IPS DF 4.7 (cell line): Measurements from ENCODE around the gene KIF26B.

Experiments used
- DNase-seq: peaks from one replicate; pipeline ENCODE4 v3.0.0-alpha.2; 2013; ENCODE audit warnings: low spot score; ENCODE audit errors: extremely low read depth

Gene KIF26B

GRCh38 chr1:245489838-245490237, 335.1 kb downstream of the KIF26B start:
- DNase-seq = no peak

- no peak for DNase-seq
Observed at GRCh38 chr1:245493029-245493428, 338.2 kb downstream of the KIF26B start.

GRCh38 chr1:245495681-245496080, 340.9 kb downstream of the KIF26B start:
- no peak for DNase-seq

GRCh38 chr1:245500546-245500945, 345.8 kb downstream of the KIF26B start:
- no peak for DNase-seq

GRCh38 chr1:245501633-245502032, 346.8 kb downstream of the KIF26B start:
- DNase-seq = no peak

GRCh38 chr1:245503548-245503947, 348.8 kb downstream of the KIF26B start:
- no peak for DNase-seq

GRCh38 chr1:245510144-245510543, 355.4 kb downstream of the KIF26B start:
- no peak for DNase-seq

- DNase-seq = no peak
Observed at GRCh38 chr1:245512181-245512888, 357.6 kb downstream of the KIF26B start.

GRCh38 chr1:245512980-245513578, 358.3 kb downstream of the KIF26B start:
- DNase-seq = no peak

GRCh38 chr1:245516284-245516759, 361.5 kb downstream of the KIF26B start:
- DNase-seq = no peak

GRCh38 chr1:245520611-245521010, 365.8 kb downstream of the KIF26B start:
- DNase-seq = no peak

GRCh38 chr1:245526141-245526540, 371.4 kb downstream of the KIF26B start:
- no peak for DNase-seq

GRCh38 chr1:245528258-245528635, 373.5 kb downstream of the KIF26B start:
- DNase-seq = no peak

- no peak for DNase-seq
Observed at GRCh38 chr1:245530937-245531336, 376.2 kb downstream of the KIF26B start.

- DNase-seq = no peak
Observed at GRCh38 chr1:245537992-245538391, 383.2 kb downstream of the KIF26B start.

- DNase-seq = no peak
Observed at GRCh38 chr1:245538671-245539070, 383.9 kb downstream of the KIF26B start.

- no peak for DNase-seq
Observed at GRCh38 chr1:245541369-245541768, 386.6 kb downstream of the KIF26B start.

GRCh38 chr1:245542365-245542764, 387.6 kb downstream of the KIF26B start:
- DNase-seq = no peak

- no peak for DNase-seq
Observed at GRCh38 chr1:245544236-245544635, 389.5 kb downstream of the KIF26B start.

GRCh38 chr1:245546875-245547274, 392.1 kb downstream of the KIF26B start:
- DNase-seq = no peak

- DNase-seq = no peak
Observed at GRCh38 chr1:245549996-245550719, 395.4 kb downstream of the KIF26B start.

- no peak for DNase-seq
Observed at GRCh38 chr1:245550720-245551043, 395.9 kb downstream of the KIF26B start.

- no peak for DNase-seq
Observed at GRCh38 chr1:245551536-245551935, 396.8 kb downstream of the KIF26B start.
